Muscle of arm (tissue), 12 donors: ENCODE data around the gene CAPZB. TPM values are rescaled to one million over a fixed set of nuclear protein-coding genes. Genes with fewer than 3 reads are reported as not detected.

Experiments
- polyA plus RNA-seq, 12 donors: library from polyadenylated mRNA; unstranded; fragments of 120-200 nt; gene quantifications; one replicate each; pipeline ENCODE4 v1.2.1, GENCODE V29; 2013; ENCODE audit not compliant: insufficient read length in 12 of 12

The CAPZB gene
- polyA plus RNA-seq, 12 donors: 191 to 264 (median 235) TPM; not detected in 1

Other genes starting within 250 kb of the CAPZB start
- 10 to 100 TPM in 11 of 12 donors, not detected in 1; 32.6 to 55.8 (median 36.6) TPM for gene EMC1, start 234.0 kb downstream of the CAPZB start, polyA plus RNA-seq
- 10 to 100 TPM in 11 of 12 donors, not detected in 1; 21.4 to 44.1 (median 25.6) TPM for gene MRTO4, start 233.7 kb downstream of the CAPZB start, polyA plus RNA-seq
- gene AKR7A3, start 196.8 kb downstream of the CAPZB start, polyA plus RNA-seq: 1 to 10 TPM in 6 of 12 donors, under 1 TPM in 4, not detected in 2; 0.57 to 1.8 (median 1.2) TPM
- gene AKR7A2, start 173.4 kb downstream of the CAPZB start, polyA plus RNA-seq: 10 to 100 TPM in 11 of 12 donors, not detected in 1; 27.6 to 47.7 (median 38.3) TPM
- gene SLC66A1, start 173.2 kb downstream of the CAPZB start, polyA plus RNA-seq: 10 to 100 TPM in 3 of 12 donors, 1 to 10 TPM in 8, not detected in 1; 7.7 to 12.2 (median 8.7) TPM
- 100 to 1,000 TPM in 1 of 12 donors, 10 to 100 TPM in 10, not detected in 1; 22.3 to 103 (median 34.8) TPM for gene NBL1, start 158.8 kb upstream of the CAPZB start, polyA plus RNA-seq
- gene HTR6, start 179.3 kb upstream of the CAPZB start, polyA plus RNA-seq: not detected